Measurements from ENCODE around the gene LRIT1. TPM values are rescaled to one million over a fixed set of nuclear protein-coding genes. Genes with fewer than 3 reads are reported as not detected.

The LRIT1 gene
- polyA plus RNA-seq, 3 donors, result not detected

DNA sequence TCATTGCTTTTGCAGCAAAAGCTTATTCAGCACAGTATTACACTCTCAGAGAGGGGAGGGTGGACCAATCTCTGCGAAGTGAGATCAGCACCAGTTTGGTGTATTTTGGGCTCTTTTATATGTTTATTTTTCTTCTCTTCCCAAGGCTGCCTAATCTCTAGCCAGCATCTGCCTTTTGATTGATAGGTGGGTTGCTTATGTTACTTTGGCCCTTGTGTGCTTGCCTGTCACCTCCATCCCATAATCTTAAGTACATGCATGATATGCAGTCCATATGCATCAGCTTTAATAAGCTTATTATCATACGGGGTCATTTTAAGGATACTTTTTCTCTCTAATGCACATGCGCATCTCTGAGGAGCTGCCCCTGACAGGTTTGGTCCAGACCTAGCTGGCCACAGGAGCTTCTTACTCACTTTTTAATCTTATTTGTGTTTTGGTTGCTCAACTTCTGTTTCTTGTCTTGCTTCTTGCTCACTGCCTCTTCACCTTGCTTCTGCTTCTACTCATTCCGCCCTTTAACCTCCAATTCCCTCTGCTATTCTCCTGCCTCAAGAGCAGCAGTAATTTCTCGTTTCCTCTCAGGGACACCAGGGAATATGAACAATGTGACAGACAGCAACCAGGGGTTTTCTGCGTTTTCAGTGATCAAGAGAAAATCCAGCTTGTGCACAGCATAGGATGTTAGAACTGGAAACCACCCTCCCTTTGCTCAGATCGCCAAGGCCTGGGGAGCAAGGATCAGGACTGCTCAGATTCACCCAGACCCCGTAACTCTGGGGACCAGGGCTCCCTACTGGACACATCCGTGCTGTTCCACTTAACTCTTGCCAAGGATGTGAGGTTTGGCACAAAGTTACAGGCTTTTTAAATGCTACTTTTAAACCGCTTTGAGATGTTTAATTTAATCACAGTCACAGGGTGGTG lies 13.5 kb upstream of the LRIT1 start:
- no peak for DNase-seq

GRCh38 chr10:84248794-84249193 lies 7.4 kb upstream of the LRIT1 start:
- DNase-seq, result no peak

DNA sequence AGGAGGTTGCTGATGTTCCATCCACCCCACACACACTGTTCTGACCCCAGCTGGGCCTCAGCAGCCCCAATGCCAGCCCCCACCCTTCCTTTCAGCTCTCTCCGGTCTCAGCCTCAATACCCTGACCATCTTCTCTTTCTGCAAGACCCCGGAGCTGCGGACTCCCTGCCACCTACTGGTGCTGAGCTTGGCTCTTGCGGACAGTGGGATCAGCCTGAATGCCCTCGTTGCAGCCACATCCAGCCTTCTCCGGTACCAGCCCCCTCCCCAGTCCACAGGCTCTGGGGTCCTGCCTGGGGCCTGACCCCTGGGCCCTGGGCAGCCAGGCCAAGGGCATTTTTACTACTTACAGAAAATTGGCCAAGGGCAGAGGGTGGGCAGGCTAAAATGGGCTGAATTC lies 6.2 kb upstream of the LRIT1 start:
- no peak for DNase-seq

DNA sequence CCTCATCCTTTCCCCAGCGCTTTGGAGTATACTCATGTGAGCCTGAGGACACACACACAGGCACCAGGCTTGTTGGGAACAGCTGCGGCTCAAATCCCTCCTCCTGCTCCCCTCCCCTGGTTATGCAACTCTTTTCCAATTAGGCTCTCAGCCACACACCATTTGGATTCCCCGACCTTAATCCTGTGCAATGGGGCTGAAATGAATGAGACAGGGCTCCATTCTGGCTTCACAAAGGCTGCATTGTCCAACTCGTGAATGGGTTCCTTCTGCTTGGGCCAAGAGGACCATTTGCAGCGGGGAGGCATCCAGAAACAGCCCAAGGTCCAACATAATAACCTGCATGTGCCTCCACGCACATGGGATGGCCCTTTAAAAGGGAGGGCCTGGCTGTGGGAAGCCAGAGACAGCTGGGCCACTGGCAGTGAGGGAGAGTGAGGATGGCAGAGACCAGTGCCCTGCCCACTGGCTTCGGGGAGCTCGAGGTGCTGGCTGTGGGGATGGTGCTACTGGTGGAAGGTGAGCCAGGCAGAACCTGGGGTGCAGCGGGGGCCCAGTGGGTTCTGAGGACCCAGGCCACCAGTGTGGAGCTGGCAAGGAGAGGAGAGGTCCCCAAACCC lies 3.4 kb upstream of the LRIT1 start, which contains the start of gene RGR:
Gene RGR (plus strand): TSS at position 403 of the 620 bp plus-strand sequence. CDS start 38 bp downstream, at position 441.
- DNase-seq, result no peak

DNA sequence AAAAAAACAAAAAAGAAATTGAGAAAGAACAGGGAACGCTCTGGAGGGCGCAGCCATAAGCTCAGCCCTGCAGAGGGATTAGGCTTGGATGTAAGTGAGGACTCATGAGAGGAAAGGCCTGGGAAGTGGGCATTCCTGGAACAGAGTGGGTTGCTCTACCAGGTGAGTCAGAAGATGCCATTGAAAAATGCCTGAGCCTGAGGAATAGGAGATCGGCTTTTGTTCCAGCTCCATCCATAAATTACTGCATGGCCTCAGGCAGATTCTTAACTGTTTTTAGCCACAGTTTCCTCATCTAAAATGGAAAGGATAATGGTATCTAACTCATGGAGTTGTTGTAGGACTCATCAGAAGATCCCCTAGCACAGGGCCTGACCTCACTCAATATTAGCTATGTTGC lies 2.4 kb upstream of the LRIT1 start:
- no peak for DNase-seq

- DNase-seq, result no peak
Observed at GRCh38 chr10:84238909-84239308, 2.4 kb downstream of the LRIT1 start.

GRCh38 chr10:84237199-84238051 lies 3.9 kb downstream of the LRIT1 start:
- no peak for DNase-seq

- no peak for DNase-seq
Observed at GRCh38 chr10:84236807-84237198, 4.5 kb downstream of the LRIT1 start.

DNA sequence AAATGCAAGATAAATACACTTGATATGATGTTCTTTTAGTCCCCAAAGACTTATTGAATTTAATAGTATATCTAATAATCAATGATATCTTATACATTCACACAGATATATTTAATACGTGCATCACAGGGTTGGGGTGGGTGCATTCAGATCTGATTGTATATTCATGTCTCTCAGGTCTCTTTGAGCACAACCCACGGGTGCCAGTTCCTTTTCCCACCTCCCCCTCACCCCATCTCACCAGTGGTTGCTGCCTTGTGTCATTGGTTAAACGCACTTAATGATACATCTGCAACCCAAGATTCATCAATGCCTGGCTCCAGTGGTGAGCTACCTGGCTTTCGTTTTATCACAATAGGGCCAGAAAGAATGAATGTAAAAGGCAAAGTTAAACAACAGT lies 6.2 kb downstream of the LRIT1 start:
- DNase-seq, result no peak

- DNase-seq, result no peak
Observed at GRCh38 chr10:84234479-84234878, 6.9 kb downstream of the LRIT1 start.

GRCh38 chr10:84233940-84234339 lies 7.4 kb downstream of the LRIT1 start:
- no peak for DNase-seq

DNA sequence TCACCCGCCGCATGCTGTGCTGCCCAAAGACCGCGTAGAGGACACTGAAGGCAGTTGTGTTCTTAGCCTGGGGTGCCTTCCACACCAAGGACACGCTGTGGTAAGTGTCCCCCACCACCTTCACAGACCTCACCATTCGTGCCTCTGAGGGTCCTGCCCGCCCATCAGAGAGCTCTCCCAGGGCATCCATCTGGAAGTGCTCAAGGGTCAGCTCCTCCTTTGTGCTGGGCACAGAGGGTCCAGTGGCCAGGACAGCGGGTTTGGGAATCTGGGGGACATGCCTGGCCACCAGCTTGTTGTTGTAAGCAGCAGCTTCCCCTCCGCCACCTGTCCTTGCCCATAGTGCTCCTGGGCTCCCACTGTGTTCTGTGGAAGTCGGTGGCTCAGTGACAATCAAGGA lies 9.0 kb downstream of the LRIT1 start:
- DNase-seq, result no peak

DNA sequence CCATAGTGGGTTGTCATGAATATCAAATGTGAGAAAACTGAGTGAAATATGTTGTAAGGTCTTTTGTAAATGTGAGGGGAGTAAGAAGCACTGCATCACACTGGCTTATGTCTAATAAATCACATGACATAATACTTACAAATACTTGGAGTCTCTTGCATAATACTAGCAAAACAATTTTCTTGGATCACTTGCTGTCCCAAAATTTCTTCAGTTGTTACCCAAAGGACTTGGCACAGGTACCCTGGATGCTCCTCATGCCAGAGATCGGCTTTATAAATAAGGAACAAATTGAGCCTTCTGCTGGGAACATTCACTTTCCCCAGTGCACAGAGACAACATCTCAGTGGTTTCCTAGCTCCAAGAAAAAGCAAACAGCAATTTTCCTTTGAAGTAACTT lies 11.0 kb downstream of the LRIT1 start:
- no peak for DNase-seq

GRCh38 chr10:84227810-84228209 lies 13.5 kb downstream of the LRIT1 start:
- no peak for DNase-seq

DNA sequence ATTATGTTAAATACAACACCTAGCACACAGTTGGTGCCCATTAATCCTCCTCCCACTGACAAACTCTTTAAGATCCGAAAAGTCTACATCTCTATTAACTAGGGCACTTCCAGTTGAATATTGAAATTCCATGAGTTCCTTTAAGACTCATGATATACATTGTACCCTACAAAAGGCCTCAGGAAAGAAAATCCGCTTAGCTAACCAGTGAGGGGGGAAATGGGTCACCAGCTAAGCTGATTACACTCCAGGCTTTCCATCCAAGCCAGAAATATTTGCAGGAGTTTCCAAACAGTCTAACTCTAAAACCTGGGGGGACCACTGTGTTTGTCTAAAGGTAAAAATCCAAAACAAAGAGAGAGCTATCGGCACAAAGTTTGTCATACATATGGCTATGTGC lies 14.7 kb downstream of the LRIT1 start:
- no peak for DNase-seq

DNA sequence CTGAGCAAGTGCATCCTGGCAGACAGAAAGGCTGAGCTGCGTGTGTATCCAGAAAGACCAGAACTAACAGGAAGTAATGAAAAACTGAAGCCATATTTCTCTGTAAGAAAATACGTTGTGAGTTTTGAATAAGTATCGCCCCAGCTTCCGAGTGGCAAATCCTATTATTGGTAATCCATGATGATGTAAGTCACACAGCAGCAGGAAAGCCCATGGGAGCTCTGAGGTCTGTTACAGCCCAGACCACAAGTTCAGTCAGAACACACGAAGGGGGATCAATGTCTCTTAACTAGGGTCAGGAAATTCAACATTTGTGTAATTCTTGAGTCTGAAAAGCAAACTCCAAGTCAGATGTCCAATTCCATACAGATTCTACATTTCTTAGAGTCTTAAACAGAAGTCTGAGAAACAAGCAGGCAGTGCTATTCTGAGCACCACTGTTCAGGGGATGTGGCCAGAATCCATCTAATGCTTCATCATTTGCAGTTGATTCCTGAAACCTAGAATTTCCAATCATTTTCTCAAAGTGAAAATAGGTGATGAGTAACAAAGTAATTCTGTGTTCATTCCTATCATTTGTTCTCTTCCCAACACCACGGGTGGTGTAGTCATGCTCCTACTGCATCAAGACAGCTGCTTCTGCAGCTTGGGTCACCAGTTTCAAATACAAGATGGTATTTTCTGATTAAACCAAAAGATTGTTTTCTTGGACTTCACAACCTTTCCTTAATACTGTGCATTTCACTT lies 15.7 kb downstream of the LRIT1 start, which contains the start of gene LRIT2:
Gene LRIT2 (minus strand): TSS at position 118 of the 747 bp plus-strand sequence. CDS start 24 bp downstream, at position 94.
- no peak for DNase-seq

GRCh38 chr10:84224411-84225028 lies 16.8 kb downstream of the LRIT1 start:
- peak; percentile 33 for DNase-seq

DNA sequence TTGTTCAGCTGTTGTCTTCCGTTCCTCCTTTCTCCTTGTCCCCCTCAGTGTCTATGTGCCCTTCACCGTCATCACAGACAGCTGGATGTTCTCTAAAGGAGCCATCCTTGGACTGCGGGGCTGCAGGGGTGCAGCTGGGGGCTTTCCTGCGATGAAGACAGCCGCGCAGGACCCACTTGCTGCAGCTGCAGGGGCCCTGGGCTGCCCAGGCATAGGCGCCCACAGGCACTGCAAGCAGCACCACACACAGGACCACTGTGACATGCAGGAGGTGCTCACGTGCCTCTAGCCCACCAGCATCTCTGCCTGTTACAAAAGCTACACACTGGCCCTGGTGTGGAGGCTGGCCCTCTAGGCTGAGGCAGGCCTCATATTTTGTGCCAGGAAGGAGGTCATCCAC lies 19.4 kb downstream of the LRIT1 start:
- no peak for DNase-seq

GRCh38 chr10:84217746-84218145 lies 23.6 kb downstream of the LRIT1 start:
- DNase-seq, result no peak

DNA sequence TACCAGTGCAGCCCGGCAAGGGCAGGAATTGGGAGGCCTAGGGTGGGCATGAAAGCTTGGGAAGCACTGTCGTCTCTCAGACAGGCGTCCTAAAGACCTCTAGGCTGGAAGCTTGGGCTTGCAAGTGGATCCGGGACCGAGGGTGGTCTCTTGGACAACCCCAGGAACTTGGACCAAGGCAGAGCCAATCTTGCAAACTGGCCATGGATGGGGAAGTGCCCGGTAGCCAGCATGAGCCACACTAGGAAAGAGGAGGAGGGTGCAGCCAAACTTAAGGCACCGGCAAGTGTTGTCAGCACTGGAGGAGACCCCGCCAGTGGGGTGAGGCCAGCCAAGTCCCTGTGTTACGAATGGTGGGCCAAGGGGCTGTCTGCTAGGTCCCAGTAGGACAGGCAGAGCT lies 24.5 kb downstream of the LRIT1 start:
- DNase-seq, result no peak

DNA sequence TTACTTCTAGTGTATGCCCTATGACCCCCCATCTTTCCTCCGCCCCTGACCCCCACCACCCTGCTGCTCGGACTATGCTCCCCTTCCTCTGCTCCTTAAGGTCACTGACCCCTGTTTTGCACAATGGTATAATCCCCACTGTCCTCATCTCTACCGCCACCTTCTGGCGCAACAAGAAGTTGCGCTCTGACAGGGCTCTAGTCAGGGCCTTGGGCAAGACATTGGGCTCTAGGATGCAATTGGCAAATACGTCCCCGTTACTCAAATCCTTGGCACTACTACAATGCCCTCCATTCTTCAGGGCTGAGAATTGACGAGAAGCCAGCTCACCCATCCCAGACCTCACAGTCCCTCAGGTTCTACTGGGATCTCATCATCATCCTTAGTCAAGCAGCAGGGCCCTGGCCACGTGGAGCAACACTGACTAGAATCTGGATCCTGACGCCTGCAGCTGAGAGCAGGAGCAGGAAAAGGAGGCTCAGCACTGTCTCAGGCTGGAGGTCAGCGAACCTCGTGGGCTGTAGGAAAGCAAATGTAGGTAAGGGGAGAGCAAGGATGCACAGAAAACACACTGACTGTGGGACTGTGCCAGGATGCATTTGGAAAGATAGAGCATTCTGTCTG lies 26.6 kb downstream of the LRIT1 start:
- DNase-seq, result no peak
